K562 (cell line): Measurements from ENCODE around the gene ARHGEF17. TPM values are rescaled to one million over a fixed set of nuclear protein-coding genes. Genes with fewer than 3 reads are reported as not detected.

Source experiments
- ATAC-seq: fragments of 200-7000 bp; cut with Tn5 transposase; 3 replicates; pipeline ENCODE4 v1.9.1; 2020; ENCODE audit warnings: moderate library complexity
- BruUV-seq: library from RNA; stranded (reverse); fragments of 400-500 nt; replicated peaks from 2 replicates; lab custom pipeline; 2021; lab: Mats Ljungman, UMichigan
- CTCF ChIA-PET: fragments of 300-600 bp; formaldehyde crosslinking; extraction: SDS; loops from one replicate; lab custom pipeline; 2021; ENCODE audit warnings: low intra/inter-chr PET ratio; lab: Yijun Ruan, JAX
- POLR2A ChIA-PET: fragments of 300-600, 350-650 bp; sonication (Branson Sonifier 250); formaldehyde crosslinking; extraction: SDS; loops from one replicate; lab custom pipeline; 2021; ENCODE audit warnings: antibody characterized with exemption, inconsistent platforms; lab: Yijun Ruan, JAX
- DNase-seq, 4 experiments: peaks; one replicate each; pipeline versions ENCODE4 v3.0.0 to v3.0.0-alpha.2; 2011 to 2018; ENCODE audit warnings: low spot score in 3 of 4, mixed read lengths in 3 of 4; ENCODE audit errors: extremely low read depth in 1 of 4
- FAIRE-seq: peaks from 2 replicates; lab custom pipeline; 2011; peaks lifted over from hg19 to GRCh38; lab: Jason Lieb, UNC
- H2AFZ ChIP-seq: 2 replicates; pipeline ENCODE4 v1.6.0; 2011; ENCODE audit warnings: low read depth, low read length, control low read depth, inconsistent platforms
- H3K27ac ChIP-seq: fragments of 200-600 bp; 3 replicates; pipeline ENCODE4 v1.8.0; 2011; ENCODE audit warnings: low read depth, mild to moderate bottlenecking, control low read depth, inconsistent platforms, low read length, moderate library complexity, mixed read lengths; ENCODE audit errors: extremely low read depth
- H3K27me3 ChIP-seq, 2 experiments: fragments of 300-600 bp in 1 of 2; 2 replicates in 1 of 2; 3 replicates in 1 of 2; pipeline versions ENCODE4 v1.6.0 to v1.8.0; 2011; ENCODE audit warnings: inconsistent platforms in 2 of 2, low read length in 2 of 2, mild to moderate bottlenecking in 1 of 2, mixed read lengths in 1 of 2, moderate library complexity in 1 of 2; ENCODE audit not compliant: control insufficient read depth in 2 of 2, insufficient read depth in 2 of 2
- H3K36me3 ChIP-seq: fragments of 300-600 bp; 3 replicates; pipeline ENCODE4 v1.8.0; 2011; ENCODE audit warnings: mild to moderate bottlenecking, low read length, inconsistent platforms; ENCODE audit not compliant: control insufficient read depth, insufficient read depth
- H3K4me1 ChIP-seq, 2 experiments: fragments of 200-600 bp in 1 of 2; replicated peaks in 1 of 2; 2 replicates in 1 of 2; 3 replicates in 1 of 2; pipeline versions ENCODE4 v1.5.1 to v1.8.0; 2011; ENCODE audit warnings: inconsistent platforms in 2 of 2, low read length in 2 of 2, mild to moderate bottlenecking in 1 of 2, mixed read lengths in 1 of 2, moderate library complexity in 1 of 2; ENCODE audit not compliant: control insufficient read depth in 2 of 2, insufficient read depth in 2 of 2
- H3K4me2 ChIP-seq: 2 replicates; pipeline ENCODE4 v1.6.1; 2011; ENCODE audit warnings: low read length, control low read depth, inconsistent platforms, mixed read lengths; ENCODE audit not compliant: insufficient read depth
- H3K4me3 ChIP-seq: fragments of 200-600 bp; sonication (generic), shearing (Covaris generic); 2 replicates; pipeline ENCODE4 v1.5.1; 2016; ENCODE audit warnings: control low read depth, inconsistent platforms
- H3K79me2 ChIP-seq: fragments of 200-600 bp; 3 replicates; pipeline ENCODE4 v1.8.0; 2011; ENCODE audit warnings: low read length, inconsistent platforms; ENCODE audit not compliant: control insufficient read depth, insufficient read depth
- H3K9ac ChIP-seq, 2 experiments: 2 replicates each; pipeline versions ENCODE4 v1.6.0 to v1.6.1; 2011; ENCODE audit warnings: low read depth in 2 of 2, low read length in 2 of 2, control low read depth in 1 of 2, inconsistent platforms in 1 of 2, mild to moderate bottlenecking in 1 of 2, mixed read lengths in 1 of 2; ENCODE audit not compliant: insufficient read depth in 1 of 2
- H3K9me1 ChIP-seq: one replicate; pipeline ENCODE4 v1.6.0; 2011; ENCODE audit warnings: inconsistent platforms, mild to moderate bottlenecking, low read length, moderate library complexity; ENCODE audit not compliant: control insufficient read depth, insufficient read depth
- H3K9me3 ChIP-seq: replicated peaks from 2 replicates; pipeline ENCODE4 v1.5.1; 2011; ENCODE audit warnings: low read depth, low read length, inconsistent platforms; ENCODE audit not compliant: control insufficient read depth, insufficient read depth
- H4K20me1 ChIP-seq: replicated peaks from 2 replicates; pipeline ENCODE4 v1.6.1; 2011; ENCODE audit warnings: low read length, inconsistent platforms, mixed read lengths; ENCODE audit not compliant: control insufficient read depth, insufficient read depth
- CBX1 ChIP-seq: sonication (generic); IDR thresholded peaks from 2 replicates; pipeline ENCODE4 v1.6.1; 2016; ENCODE audit warnings: antibody characterized with exemption, low read depth, mild to moderate bottlenecking
- EGR1 ChIP-seq: fragments of 450-650 bp; conservative IDR thresholded peaks from 2 replicates; pipeline ENCODE4 v1.6.1; 2017; ENCODE audit warnings: mild to moderate bottlenecking
- GATA2 ChIP-seq: sonication (generic); formaldehyde crosslinking; IDR thresholded peaks from 2 replicates; pipeline ENCODE4 v1.4.0; 2020; ENCODE audit warnings: mild to moderate bottlenecking, missing genetic modification reagents
- KAT2B ChIP-seq: IDR thresholded peaks from one replicate; pipeline ENCODE4 v1.6.1; 2012; ENCODE audit warnings: low read depth, mild to moderate bottlenecking, control low read depth, inconsistent platforms, low read length, moderate library complexity
- RUNX1 ChIP-seq: sonication (generic); IDR thresholded peaks from 2 replicates; pipeline ENCODE4 v1.6.1; 2016; ENCODE audit warnings: antibody characterized with exemption, low read depth
- SRF ChIP-seq, 2 experiments: fragments of 250-450, 450-650 bp in 1 of 2; sonication (Bioruptor Pico) in 1 of 2; sonication (generic) in 1 of 2; formaldehyde crosslinking; IDR thresholded peaks; 2 replicates each; pipeline versions ENCODE4 v1.5.0 to v1.5.1; 2020 to 2022; ENCODE audit warnings: mild to moderate bottlenecking in 1 of 2, missing genetic modification reagents in 1 of 2
- SUPT5H ChIP-seq: fragments of 450-650 bp; IDR thresholded peaks from 2 replicates; pipeline ENCODE4 v1.6.1; 2016
- ZNF408 ChIP-seq: fragments of 250-450 bp; sonication (Bioruptor Pico); IDR thresholded peaks from 2 replicates; pipeline ENCODE4 v1.4.0; 2020; ENCODE audit warnings: low read depth, mild to moderate bottlenecking, moderate library complexity
- ZNF79 ChIP-seq: fragments of 250-450 bp; sonication (Bioruptor Pico); IDR thresholded peaks from 2 replicates; pipeline ENCODE4 v1.4.0; 2020; ENCODE audit warnings: low read depth, mild to moderate bottlenecking, moderate library complexity
- WGBS: fragments of 100-300 bp; shearing (Covaris generic); methylation state at CpG from one replicate; pipeline ENCODE4 v1.1.6; 2016; ENCODE audit warnings: low coverage, mixed read lengths; ENCODE audit not compliant: insufficient coverage; ENCODE audit errors: missing lambda C conversion rate; 5-methylcytosine and 5-hydroxymethylcytosine counted together
- in situ Hi-C: fragments of 300-500 bp; cut with MboI; formaldehyde crosslinking; loops from 4 replicates; pipeline ENCODE4 v1.15.0; 2018; ENCODE audit warnings: inconsistent platforms, mixed read lengths
- intact Hi-C: fragments of 100-400 bp; cut with micrococcal nuclease; formaldehyde crosslinking; loops from 2 replicates; pipeline ENCODE4 v1.14.2; 2022
- polyA plus RNA-seq, 8 experiments: library from polyadenylated mRNA; depleted of rRNA in 4 of 8; stranded (reverse) in 5 of 8; unstranded in 3 of 8; fragments of >200 nt; fragmentation: Nextera tagmentation in 2 of 8; fragmentation: Illumina TruSeq in 1 of 8; extraction: Ambion mirVana in 2 of 8; extraction: Trizol in 1 of 8; gene quantifications; 2 replicates each; pipeline versions ENCODE4 v1.2.1 to v1.2.3, GENCODE V29; 2011 to 2014; ENCODE audit warnings: inconsistent platforms in 1 of 8, missing spikeins in 1 of 8
- total RNA-seq, 7 experiments: library from RNA; depleted of rRNA in 6 of 7; stranded (reverse); fragments of >200 nt in 6 of 7; fragmentation: Illumina TruSeq in 2 of 7; extraction: Trizol in 2 of 7; gene quantifications; 2 replicates each; pipeline versions ENCODE4 v1.2.1 to v1.2.3, GENCODE V29; 2011 to 2021; ENCODE audit warnings: low replicate concordance in 1 of 7
- TF ChIP-seq, protein P1 (sequence below): fragments of 450-650 bp; IDR thresholded peaks from 2 replicates; pipeline ENCODE4 v1.6.1; 2016
- TF ChIP-seq, protein P2 (sequence below): fragments of 450-650 bp; IDR thresholded peaks from 2 replicates; pipeline ENCODE4 v1.6.1; 2016; ENCODE audit warnings: low read depth
- TF ChIP-seq, protein P3 (sequence below): sonication (generic); formaldehyde crosslinking; IDR thresholded peaks from 2 replicates; pipeline ENCODE4 v1.8.0; 2022; ENCODE audit warnings: mild to moderate bottlenecking, low read depth, missing genetic modification reagents

ARHGEF17 gene
- total and polyA plus RNA-seq, 9 of the 15 experiments (the other 6 are each of a cell fraction or from before 2014, with no cell fraction given), result 0.04 to 0.68 (median 0.10) TPM; not detected in 2

DNA sequence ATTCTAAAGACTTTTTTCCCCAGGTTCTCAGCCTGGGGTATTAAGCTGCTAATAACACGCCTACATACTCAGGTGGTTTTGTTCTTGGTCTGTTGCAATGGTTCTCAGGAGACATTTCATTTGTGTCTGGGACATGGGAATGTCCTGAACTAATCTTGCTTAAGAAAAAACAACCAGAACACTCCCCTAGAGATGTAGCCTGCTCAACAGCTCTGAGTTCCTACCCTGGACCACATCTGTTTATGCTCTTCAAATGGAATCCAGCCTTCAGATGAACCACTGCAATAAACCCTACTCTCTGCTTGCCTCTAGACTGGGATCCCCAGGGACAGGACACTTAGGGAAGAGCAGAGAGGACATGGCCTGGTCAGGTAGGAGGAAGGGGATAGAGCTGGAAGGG is 98.1 kb downstream of the ARHGEF17 start:
- no peak overlapping the region for H3K27ac ChIP-seq
- H3K27me3 ChIP-seq, result no peaks in the 10 kb centered on the region
- H3K4me3 ChIP-seq, result no peak overlapping the region
- DNase-seq, result no peak
- H3K4me2 ChIP-seq, result no peak overlapping the region
- POLR2A ChIA-PET, result interaction anchor here (1.0 to 1.1 kb wide), 2 partner anchors 20 to 253 kb away, joined by 3 read pairs; no protein-coding TSS in a partner anchor
- H3K9ac ChIP-seq, result no peak overlapping the region
- no peak for ATAC-seq
- H4K20me1 ChIP-seq, result no peaks in the 10 kb centered on the region; the same call in 1 of the 2 replicates
- no peaks in the 10 kb centered on the region for H3K36me3 ChIP-seq
- peaks cover 0 to 4% of the 10 kb centered on the region in 2 experiments; a peak in 1 of 5 replicates for H3K4me1 ChIP-seq
- FAIRE-seq, result no peak
- BruUV-seq, result no TSS peak
- intact Hi-C loops (no loop called here), in situ Hi-C loops (no loop called here)
- 27% methylated on average over 1 of the region's 1 CpG for WGBS
- no peak overlapping the region for H2AFZ ChIP-seq
- no peaks in the 10 kb centered on the region for H3K79me2 ChIP-seq
- no peaks in the 10 kb centered on the region for H3K9me3 ChIP-seq
- CTCF ChIA-PET, result interaction anchor here (1.5 kb wide), 1 partner anchor 255 kb away, joined by 5 read pairs; no protein-coding TSS in a partner anchor
- H3K9me1 ChIP-seq, result no peaks in the 10 kb centered on the region
- TF ChIP-seq SUPT5H (no peak), CBX1 (no peak), SRF (CRISPR knock-in tag; IDR thresholded peaks at IDR 0.05) (no peak), ZNF79 (CRISPR knock-in tag) (no peak), ZNF408 (CRISPR knock-in tag) (no peak), EGR1 (no peak), KAT2B (no peak), RUNX1 (no peak), GATA2 (CRISPR knock-in tag) (no peak)
- TF ChIP-seq, protein P1, sequence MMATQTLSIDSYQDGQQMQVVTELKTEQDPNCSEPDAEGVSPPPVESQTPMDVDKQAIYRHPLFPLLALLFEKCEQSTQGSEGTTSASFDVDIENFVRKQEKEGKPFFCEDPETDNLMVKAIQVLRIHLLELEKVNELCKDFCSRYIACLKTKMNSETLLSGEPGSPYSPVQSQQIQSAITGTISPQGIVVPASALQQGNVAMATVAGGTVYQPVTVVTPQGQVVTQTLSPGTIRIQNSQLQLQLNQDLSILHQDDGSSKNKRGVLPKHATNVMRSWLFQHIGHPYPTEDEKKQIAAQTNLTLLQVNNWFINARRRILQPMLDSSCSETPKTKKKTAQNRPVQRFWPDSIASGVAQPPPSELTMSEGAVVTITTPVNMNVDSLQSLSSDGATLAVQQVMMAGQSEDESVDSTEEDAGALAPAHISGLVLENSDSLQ, result no peak
- TF ChIP-seq, protein P2, sequence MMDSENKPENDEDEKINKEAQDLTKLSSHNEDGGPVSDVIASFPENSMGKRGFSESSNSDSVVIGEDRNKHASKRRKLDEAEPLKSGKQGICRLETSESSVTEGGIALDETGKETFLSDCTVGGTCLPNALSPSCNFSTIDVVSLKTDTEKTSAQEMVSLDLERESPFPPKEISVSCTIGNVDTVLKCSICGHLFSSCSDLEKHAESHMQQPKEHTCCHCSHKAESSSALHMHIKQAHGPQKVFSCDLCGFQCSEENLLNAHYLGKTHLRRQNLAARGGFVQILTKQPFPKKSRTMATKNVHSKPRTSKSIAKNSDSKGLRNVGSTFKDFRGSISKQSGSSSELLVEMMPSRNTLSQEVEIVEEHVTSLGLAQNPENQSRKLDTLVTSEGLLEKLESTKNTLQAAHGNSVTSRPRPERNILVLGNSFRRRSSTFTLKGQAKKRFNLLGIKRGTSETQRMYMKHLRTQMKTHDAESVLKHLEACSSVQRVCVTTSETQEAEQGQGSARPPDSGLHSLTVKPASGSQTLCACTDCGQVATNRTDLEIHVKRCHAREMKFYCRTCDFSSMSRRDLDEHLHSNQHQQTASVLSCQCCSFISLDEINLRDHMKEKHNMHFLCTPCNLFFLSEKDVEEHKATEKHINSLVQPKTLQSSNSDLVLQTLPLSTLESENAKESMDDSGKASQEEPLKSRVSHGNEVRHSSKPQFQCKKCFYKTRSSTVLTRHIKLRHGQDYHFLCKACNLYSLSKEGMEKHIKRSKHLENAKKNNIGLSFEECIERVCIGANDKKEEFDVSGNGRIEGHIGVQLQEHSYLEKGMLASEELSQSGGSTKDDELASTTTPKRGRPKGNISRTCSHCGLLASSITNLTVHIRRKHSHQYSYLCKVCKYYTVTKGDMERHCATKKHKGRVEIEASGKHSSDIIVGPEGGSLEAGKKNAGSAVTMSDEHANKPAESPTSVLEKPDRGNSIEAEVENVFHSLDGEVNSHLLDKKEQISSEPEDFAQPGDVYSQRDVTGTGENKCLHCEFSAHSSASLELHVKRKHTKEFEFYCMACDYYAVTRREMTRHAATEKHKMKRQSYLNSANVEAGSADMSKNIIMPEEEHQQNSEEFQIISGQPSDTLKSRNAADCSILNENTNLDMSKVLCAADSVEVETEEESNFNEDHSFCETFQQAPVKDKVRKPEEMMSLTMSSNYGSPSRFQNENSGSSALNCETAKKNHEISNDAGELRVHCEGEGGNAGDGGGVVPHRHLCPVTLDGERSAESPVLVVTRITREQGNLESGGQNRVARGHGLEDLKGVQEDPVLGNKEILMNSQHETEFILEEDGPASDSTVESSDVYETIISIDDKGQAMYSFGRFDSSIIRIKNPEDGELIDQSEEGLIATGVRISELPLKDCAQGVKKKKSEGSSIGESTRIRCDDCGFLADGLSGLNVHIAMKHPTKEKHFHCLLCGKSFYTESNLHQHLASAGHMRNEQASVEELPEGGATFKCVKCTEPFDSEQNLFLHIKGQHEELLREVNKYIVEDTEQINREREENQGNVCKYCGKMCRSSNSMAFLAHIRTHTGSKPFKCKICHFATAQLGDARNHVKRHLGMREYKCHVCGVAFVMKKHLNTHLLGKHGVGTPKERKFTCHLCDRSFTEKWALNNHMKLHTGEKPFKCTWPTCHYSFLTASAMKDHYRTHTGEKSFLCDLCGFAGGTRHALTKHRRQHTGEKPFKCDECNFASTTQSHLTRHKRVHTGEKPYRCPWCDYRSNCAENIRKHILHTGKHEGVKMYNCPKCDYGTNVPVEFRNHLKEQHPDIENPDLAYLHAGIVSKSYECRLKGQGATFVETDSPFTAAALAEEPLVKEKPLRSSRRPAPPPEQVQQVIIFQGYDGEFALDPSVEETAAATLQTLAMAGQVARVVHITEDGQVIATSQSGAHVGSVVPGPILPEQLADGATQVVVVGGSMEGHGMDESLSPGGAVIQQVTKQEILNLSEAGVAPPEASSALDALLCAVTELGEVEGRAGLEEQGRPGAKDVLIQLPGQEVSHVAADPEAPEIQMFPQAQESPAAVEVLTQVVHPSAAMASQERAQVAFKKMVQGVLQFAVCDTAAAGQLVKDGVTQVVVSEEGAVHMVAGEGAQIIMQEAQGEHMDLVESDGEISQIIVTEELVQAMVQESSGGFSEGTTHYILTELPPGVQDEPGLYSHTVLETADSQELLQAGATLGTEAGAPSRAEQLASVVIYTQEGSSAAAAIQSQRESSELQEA, result no peak
- TF ChIP-seq, protein P3, sequence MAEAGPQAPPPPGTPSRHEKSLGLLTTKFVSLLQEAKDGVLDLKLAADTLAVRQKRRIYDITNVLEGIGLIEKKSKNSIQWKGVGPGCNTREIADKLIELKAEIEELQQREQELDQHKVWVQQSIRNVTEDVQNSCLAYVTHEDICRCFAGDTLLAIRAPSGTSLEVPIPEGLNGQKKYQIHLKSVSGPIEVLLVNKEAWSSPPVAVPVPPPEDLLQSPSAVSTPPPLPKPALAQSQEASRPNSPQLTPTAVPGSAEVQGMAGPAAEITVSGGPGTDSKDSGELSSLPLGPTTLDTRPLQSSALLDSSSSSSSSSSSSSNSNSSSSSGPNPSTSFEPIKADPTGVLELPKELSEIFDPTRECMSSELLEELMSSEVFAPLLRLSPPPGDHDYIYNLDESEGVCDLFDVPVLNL (CRISPR knock-in tag), result no peak
